ENCODE data around the gene ASGR2.
"Not testable (repeated sequence)": the region's sequence is repeated elsewhere in the genome, so short reads cannot be mapped to it uniquely, and the experiment has no call there.

Gene ASGR2

GRCh38 chr17:7123844-7124243, 9.2 kb upstream of the ASGR2 start:
- DNase-seq (ENCODE audit: low read depth) = no peak
- TF ChIP-seq CTCF (conservative IDR thresholded peaks at IDR 0.05; ENCODE audit: control insufficient read depth, insufficient read depth, low read depth, low read length) = no peak
- H3K4me3 ChIP-seq (ENCODE audit: control insufficient read depth, low read depth, low read length) = no peak overlapping the region

- no peak for DNase-seq (ENCODE audit: low read depth)
- no peak overlapping the region for H3K4me3 ChIP-seq (ENCODE audit: control insufficient read depth, low read depth, low read length)
- TF ChIP-seq CTCF (conservative IDR thresholded peaks at IDR 0.05; ENCODE audit: control insufficient read depth, insufficient read depth, low read depth, low read length) = no peak
Measured at GRCh38 chr17:7122381-7122780, 7.8 kb upstream of the ASGR2 start.

- H3K4me3 ChIP-seq (ENCODE audit: control insufficient read depth, low read depth, low read length); DNase-seq (ENCODE audit: low read depth): not testable (repeated sequence)
Measured at GRCh38 chr17:7120635-7121034, 6.0 kb upstream of the ASGR2 start.

- no peak for TF ChIP-seq CTCF (conservative IDR thresholded peaks at IDR 0.05; ENCODE audit: control insufficient read depth, insufficient read depth, low read depth, low read length)
- no peak for DNase-seq (ENCODE audit: low read depth)
- no peak overlapping the region for H3K4me3 ChIP-seq (ENCODE audit: control insufficient read depth, low read depth, low read length)
Measured at GRCh38 chr17:7120123-7120522, 5.5 kb upstream of the ASGR2 start.

GRCh38 chr17:7119314-7119713, 4.7 kb upstream of the ASGR2 start:
- no peak for TF ChIP-seq CTCF (conservative IDR thresholded peaks at IDR 0.05; ENCODE audit: control insufficient read depth, insufficient read depth, low read depth, low read length)
- H3K4me3 ChIP-seq (ENCODE audit: control insufficient read depth, low read depth, low read length) = no peak overlapping the region
- no peak for DNase-seq (ENCODE audit: low read depth)

GRCh38 chr17:7114875-7115614, 423 bp upstream of the ASGR2 start:
- no peak overlapping the region for H3K4me3 ChIP-seq (ENCODE audit: control insufficient read depth, low read depth, low read length)
- no peak for DNase-seq (ENCODE audit: low read depth)
- no peak for TF ChIP-seq CTCF (conservative IDR thresholded peaks at IDR 0.05; ENCODE audit: control insufficient read depth, insufficient read depth, low read depth, low read length)

- DNase-seq (ENCODE audit: low read depth) = no peak
- no peak overlapping the region for H3K4me3 ChIP-seq (ENCODE audit: control insufficient read depth, low read depth, low read length)
- TF ChIP-seq CTCF (conservative IDR thresholded peaks at IDR 0.05; ENCODE audit: control insufficient read depth, insufficient read depth, low read depth, low read length) = no peak
Measured at GRCh38 chr17:7113273-7114071, 1.1 kb downstream of the ASGR2 start.

Data from fibroblast of mammary gland (primary cell).